NCI-H1930 (cell line): ENCODE measurements around the gene HMHB1.
"Not testable (repeated sequence)": the region's sequence is repeated elsewhere in the genome, so short reads cannot be mapped to it uniquely, and the experiment has no call there.

Source experiments
- DNase-seq, 2 experiments: peaks; one replicate each; lab custom pipeline; 2025; lab: John Stamatoyannopoulos, UW

The HMHB1 gene

GRCh38 chr5:143801252-143801939 is 10.6 kb upstream of the HMHB1 start:
- DNase-seq: no peak

DNA sequence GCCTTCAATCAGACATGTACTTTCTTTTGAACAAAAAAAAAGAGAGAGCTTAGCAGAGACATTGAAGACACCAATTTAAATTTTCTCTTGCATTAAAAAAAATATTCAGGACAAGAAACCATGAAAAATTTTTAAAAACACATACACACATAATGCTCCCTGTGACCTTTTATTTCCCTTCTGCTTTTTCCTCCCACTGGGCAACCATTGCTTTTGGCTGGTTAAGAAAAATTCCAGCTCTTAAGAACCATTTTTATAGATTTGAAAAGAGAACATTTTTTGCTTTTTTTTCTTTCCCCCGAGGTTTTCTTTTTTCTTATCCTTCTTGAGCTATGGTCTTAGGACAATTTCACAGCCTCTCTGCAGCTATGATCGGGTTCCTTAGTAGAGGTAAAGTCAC is 6.1 kb upstream of the HMHB1 start:
- no peak for DNase-seq

DNA sequence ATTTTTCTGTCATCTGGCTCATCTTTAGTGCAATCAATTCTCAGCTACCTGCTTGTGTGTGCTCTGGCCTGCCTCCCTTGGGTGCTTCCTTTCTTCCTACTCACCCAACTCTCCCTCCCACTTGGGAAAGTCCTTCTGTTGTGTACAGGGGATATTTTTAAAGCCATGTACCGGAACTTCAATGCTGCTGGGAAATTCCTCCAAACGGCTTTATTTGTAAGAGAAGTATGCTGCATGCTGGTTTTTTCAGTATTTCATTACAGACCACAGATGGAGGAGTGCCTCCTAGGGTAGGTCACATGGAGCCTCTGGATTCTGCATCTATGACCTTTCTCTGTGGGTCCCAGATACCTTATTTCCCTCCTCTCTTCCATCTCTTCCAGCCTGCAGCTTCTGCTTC is 5.4 kb upstream of the HMHB1 start:
- no peak for DNase-seq

DNA sequence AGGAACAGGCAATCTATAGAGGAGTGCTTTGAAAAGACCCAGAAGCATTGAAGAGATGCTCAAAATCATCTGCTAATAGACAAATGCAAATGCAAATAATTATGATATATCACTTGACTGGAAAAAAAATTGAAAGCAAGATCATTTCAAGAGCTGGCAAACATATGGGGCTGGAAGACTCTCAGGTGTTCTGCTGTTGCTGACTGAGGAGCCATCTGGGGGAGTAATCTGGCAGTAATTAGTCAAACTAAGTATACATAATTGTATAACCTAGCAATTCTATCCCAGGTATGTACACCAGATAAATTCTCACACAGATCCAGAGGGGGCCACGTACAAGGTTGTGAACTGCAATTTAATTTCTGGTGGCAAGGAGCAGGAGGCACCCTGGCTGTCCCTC is 4.6 kb upstream of the HMHB1 start:
- no peak for DNase-seq

- DNase-seq: not testable (repeated sequence)
Measured at GRCh38 chr5:143816370-143816769, 4.4 kb downstream of the HMHB1 start.

DNA sequence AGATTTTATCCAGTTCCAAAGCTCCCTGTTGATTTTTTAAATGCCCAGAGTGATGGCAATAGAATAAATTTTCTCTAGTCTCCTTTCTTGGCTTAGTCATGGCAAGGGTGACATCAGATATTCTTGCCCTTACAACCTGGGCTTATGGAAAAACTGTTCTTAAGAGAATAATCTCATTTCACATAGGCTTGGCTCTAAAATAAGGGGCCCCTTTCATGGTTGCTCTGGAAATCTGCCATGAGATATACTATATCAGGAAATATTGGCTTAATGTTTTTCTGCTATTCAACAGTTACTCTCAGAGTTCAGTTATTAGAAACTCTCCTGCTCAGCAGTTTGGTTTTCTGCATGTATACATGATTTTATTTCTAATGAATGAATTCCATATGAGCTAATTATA is 7.8 kb downstream of the HMHB1 start:
- DNase-seq: no peak

DNA sequence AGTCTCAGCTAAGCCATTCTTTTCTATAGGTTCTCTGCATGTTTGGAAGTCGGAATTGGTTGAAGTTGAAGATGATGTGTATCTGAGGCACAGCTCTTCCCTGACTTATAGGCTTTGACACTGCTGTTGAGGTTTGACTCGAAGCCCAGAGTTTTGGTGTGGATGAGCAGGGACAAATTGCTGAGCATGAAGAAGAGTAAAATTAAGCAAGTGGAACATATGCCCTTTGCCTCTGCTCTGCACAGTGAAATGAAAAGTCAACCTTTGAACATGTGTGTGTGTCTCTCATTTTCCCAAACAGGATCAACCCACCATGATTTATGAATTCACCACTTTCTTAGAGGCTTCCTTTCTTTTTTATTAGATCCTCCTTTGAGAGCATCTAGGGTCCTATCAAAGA is 8.5 kb downstream of the HMHB1 start:
- DNase-seq: no peak

GRCh38 chr5:143824851-143825720 is 13.1 kb downstream of the HMHB1 start:
- DNase-seq: peak; percentile 13 to 54

DNA sequence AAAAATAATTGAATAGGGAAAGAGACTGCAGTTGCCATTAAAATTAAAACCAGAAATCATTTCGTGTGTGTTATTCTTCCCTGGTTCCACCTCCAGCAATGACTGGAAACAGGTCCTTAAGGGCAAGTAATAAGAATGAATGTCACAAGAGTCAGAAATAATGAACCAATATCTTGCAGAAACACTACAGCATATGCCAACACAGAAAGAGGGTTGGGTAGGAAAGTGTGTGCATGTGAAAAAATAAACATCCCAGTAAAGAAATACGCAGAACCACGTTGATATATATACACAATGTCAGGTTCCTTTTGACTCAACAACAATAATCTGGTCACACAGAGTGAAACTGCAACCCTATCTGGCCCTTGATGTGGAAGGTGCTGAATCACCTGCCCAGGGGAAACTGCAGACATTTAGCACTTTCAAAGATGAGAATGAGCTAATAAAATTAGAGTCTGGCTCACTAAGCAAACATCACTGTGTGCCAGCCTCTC is 15.0 kb downstream of the HMHB1 start:
- no peak for DNase-seq

DNA sequence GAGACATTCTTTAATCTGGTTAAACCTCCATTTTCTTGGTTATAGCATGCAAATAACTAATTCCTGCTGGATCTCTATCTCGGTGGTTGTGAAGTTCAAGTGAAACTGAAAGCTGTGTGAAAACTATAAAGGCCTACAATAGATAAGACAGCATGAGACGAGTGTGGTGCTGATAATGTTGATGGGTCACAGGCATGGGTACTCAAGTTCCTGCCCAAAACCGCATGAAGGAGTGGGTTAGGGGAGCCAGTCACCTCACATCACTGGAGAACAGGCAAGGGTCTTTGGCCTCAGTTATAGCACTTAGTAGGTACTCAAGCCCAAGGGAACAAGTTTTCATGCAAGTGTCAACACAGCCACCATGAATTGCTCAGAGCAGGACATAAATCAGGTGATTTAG is 16.7 kb downstream of the HMHB1 start:
- no peak for DNase-seq

DNA sequence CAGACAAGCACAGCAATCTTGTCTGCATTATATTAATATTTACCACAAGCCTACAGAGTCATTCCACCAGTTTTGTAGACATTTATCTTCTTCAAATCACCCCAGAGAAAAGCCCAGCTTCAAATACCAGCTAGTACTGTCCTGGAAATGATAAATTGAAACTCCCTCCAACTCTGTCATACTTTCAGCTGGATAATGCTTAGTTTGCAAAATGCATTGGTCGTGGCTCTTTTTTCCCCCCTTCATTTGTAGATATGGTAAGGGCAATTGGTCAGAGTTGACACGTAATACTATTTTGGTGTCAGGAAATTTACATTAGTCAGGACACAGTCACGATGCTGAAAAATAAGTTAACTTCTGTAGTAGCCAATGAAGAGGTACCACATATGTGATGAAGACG is 21.2 kb downstream of the HMHB1 start:
- no peak for DNase-seq

GRCh38 chr5:143835251-143835650 is 23.3 kb downstream of the HMHB1 start:
- no peak for DNase-seq

GRCh38 chr5:143836161-143836725 is 24.3 kb downstream of the HMHB1 start:
- no peak for DNase-seq

- no peak for DNase-seq
Measured at GRCh38 chr5:143837306-143837848, 25.4 kb downstream of the HMHB1 start.

DNA sequence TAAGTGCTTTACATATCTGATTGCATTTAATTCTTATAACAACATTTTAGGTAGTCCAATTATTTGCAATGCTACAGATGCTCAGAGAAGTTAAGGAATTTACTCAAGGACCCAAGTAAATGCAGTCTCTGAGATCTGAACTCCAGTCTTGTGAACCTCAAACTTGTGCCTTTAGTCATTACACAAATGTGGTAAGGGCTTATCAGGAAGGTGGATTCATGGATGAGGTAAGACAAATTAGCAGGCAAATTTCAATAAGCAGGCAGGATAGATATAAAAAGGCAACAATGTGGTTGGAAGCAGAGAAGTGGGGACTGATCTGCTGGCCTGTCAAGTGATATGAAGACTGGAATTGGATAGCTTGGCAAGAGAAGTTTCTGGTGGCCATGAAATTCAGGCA is 29.5 kb downstream of the HMHB1 start:
- no peak for DNase-seq

- DNase-seq: no peak
Measured at GRCh38 chr5:143842920-143843319, 31.0 kb downstream of the HMHB1 start.

- no peak for DNase-seq
Measured at GRCh38 chr5:143843461-143843860, 31.5 kb downstream of the HMHB1 start.

- DNase-seq: no peak
Measured at GRCh38 chr5:143850050-143850683, 38.2 kb downstream of the HMHB1 start.

DNA sequence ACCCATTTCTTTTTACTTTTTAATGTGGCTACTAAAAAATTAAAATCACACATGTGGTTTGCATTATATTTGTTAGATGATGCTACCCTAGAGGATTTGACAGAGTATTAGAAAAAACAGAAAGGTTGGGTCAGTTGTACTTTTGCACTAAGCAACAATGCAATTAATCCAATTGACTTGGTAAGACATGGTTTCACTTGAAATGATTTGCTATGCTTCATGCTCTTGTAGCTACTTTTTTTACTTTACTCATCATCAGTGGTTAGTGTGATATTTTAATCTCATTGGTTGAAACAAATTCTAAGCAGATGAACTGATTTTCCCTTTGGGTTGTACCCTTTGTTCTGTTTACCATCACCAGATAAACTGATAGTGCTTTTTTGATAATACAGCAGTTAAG is 39.4 kb downstream of the HMHB1 start:
- DNase-seq: no peak

- DNase-seq: no peak
Measured at GRCh38 chr5:143860211-143860610, 48.2 kb downstream of the HMHB1 start.

DNA sequence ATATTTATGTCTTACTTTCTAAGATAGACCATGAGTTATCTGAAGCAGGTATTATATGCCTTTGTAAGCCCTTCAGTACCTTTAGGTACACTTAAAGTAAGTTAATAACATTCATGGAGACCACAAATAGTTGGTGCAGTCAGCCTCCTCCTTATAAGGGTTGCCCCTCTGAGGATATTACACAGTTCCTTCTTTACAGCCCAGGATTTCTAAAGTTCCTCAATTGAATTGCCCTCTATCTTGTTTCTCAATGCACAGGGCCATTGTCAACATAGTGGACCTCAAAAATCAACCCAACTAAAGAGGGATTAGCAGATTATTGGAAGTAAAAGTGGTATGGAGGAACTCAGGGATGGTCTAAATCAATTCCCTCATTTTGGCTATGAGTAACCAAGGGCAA is 50.3 kb downstream of the HMHB1 start:
- DNase-seq: no peak

- DNase-seq: no peak
Measured at GRCh38 chr5:143865426-143866025, 53.6 kb downstream of the HMHB1 start.
